ENCODE results near the gene SLITRK6.

SLITRK6 gene

GRCh38 chr13:85798556-85798955 lies 663 bp downstream of the SLITRK6 start:
- Histone ChIP-seq H3K27me3 (ENCODE audit: insufficient read depth, poor library complexity, severe bottlenecking) (no peaks in the 10 kb centered on the region), H3K4me3 (replicated peaks; ENCODE audit: insufficient read depth, low read length) (no peak overlapping the region), H3K27ac (replicated peaks) (no peak overlapping the region)
- DNase-seq (ENCODE audit: low read depth in 1 of 2, low spot score in 1 of 2): no peak
- TF ChIP-seq REST (IDR thresholded peaks at IDR 0.05; ENCODE audit: insufficient replicate concordance, low read depth): no peak
- no peak for TF ChIP-seq POLR2AphosphoS5 (IDR thresholded peaks at IDR 0.05; ENCODE audit: low read depth)
- TF ChIP-seq GABPA (IDR thresholded peaks at IDR 0.05; ENCODE audit: low read depth): no peak
- no peak for TF ChIP-seq SPI1 (IDR thresholded peaks at IDR 0.05; ENCODE audit: borderline replicate concordance, low read depth)
- TF ChIP-seq CTCF (IDR thresholded peaks at IDR 0.05; ENCODE audit: insufficient read depth, low read length): no peak

GRCh38 chr13:85797311-85797710 lies 1.9 kb downstream of the SLITRK6 start:
- no peak overlapping the region for H3K27ac ChIP-seq (replicated peaks)
- no peaks in the 10 kb centered on the region for H3K27me3 ChIP-seq (ENCODE audit: insufficient read depth, poor library complexity, severe bottlenecking)
- TF ChIP-seq CTCF (IDR thresholded peaks at IDR 0.05; ENCODE audit: insufficient read depth, low read length) (no peak), GABPA (IDR thresholded peaks at IDR 0.05; ENCODE audit: low read depth) (no peak), POLR2AphosphoS5 (IDR thresholded peaks at IDR 0.05; ENCODE audit: low read depth) (no peak), REST (IDR thresholded peaks at IDR 0.05; ENCODE audit: insufficient replicate concordance, low read depth) (no peak), SPI1 (IDR thresholded peaks at IDR 0.05; ENCODE audit: borderline replicate concordance, low read depth) (no peak)
- DNase-seq (ENCODE audit: low read depth in 1 of 2, low spot score in 1 of 2): no peak
- H3K4me3 ChIP-seq (replicated peaks; ENCODE audit: insufficient read depth, low read length): no peak overlapping the region

- Histone ChIP-seq H3K27me3 (ENCODE audit: insufficient read depth, poor library complexity, severe bottlenecking) (no peaks in the 10 kb centered on the region), H3K4me3 (replicated peaks; ENCODE audit: insufficient read depth, low read length) (no peak overlapping the region), H3K27ac (replicated peaks) (no peak overlapping the region)
- TF ChIP-seq CTCF (IDR thresholded peaks at IDR 0.05; ENCODE audit: insufficient read depth, low read length) (no peak), SPI1 (IDR thresholded peaks at IDR 0.05; ENCODE audit: borderline replicate concordance, low read depth) (no peak), GABPA (IDR thresholded peaks at IDR 0.05; ENCODE audit: low read depth) (no peak), POLR2AphosphoS5 (IDR thresholded peaks at IDR 0.05; ENCODE audit: low read depth) (no peak), REST (IDR thresholded peaks at IDR 0.05; ENCODE audit: insufficient replicate concordance, low read depth) (no peak)
- DNase-seq (ENCODE audit: low read depth in 1 of 2, low spot score in 1 of 2): no peak
Observed at GRCh38 chr13:85785205-85785604, 14.0 kb downstream of the SLITRK6 start.
